ENCODE data around the gene RNF126.

DNA sequence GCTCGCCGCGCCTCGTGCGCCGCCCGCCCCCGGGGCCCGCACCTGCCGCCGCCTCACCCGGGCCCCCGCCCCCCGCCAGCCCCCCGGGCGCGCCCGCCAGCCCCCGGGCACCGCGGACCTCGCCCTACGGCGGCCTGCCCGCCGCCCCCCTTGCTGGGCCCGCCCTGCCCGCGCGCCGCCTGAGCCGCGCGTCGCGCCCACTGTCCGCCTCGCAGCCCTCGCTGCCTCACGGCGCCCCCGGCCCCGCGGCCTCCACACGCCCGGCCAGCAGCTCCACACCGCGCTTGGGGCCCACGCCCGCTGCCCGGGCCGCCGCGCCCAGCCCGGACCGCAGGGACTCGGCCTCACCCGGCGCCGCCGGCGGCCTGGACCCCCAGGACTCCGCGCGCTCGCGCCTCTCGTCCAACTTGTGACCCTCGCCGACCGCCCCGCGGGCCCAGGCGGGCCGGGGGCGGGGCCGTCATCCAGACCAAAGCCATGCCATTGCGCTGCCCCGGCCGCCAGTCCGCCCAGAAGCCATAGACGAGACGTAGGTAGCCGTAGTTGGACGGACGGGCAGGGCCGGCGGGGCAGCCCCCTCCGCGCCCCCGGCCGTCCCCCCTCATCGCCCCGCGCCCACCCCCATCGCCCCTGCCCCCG lies 46.8 kb downstream of the RNF126 start:
- TF ChIP-seq, protein P1, sequence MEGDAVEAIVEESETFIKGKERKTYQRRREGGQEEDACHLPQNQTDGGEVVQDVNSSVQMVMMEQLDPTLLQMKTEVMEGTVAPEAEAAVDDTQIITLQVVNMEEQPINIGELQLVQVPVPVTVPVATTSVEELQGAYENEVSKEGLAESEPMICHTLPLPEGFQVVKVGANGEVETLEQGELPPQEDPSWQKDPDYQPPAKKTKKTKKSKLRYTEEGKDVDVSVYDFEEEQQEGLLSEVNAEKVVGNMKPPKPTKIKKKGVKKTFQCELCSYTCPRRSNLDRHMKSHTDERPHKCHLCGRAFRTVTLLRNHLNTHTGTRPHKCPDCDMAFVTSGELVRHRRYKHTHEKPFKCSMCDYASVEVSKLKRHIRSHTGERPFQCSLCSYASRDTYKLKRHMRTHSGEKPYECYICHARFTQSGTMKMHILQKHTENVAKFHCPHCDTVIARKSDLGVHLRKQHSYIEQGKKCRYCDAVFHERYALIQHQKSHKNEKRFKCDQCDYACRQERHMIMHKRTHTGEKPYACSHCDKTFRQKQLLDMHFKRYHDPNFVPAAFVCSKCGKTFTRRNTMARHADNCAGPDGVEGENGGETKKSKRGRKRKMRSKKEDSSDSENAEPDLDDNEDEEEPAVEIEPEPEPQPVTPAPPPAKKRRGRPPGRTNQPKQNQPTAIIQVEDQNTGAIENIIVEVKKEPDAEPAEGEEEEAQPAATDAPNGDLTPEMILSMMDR (IDR thresholded peaks at IDR 0.05), result no peak
- TF ChIP-seq POLR2AphosphoS5 (IDR thresholded peaks at IDR 0.05), result no peak
- TF ChIP-seq EP300 (IDR thresholded peaks at IDR 0.05), result no peak
- no peak for TF ChIP-seq POLR2A (IDR thresholded peaks at IDR 0.05)
